Measurements from ENCODE around the gene NUTF2. TPM values are rescaled to one million over a fixed set of nuclear protein-coding genes. Genes with fewer than 3 reads are reported as not detected.

NUTF2 gene
- total and polyA plus RNA-seq, 2 of the 8 experiments (the other 6 are each of a cell fraction or from before 2014, with no cell fraction given), result 219 to 377 TPM

GRCh38 chr16:67841816-67842508, 4.8 kb upstream of the NUTF2 start, which contains the start of gene THAP11 (continued):
- TF ChIP-seq CHD1 (IDR thresholded peaks at IDR 0.05; ENCODE audit: low read depth, low read length) (no peak), CBX5 (IDR thresholded peaks at IDR 0.05; ENCODE audit: low read depth, low read length) (no peak), SP2 (IDR thresholded peaks at IDR 0.05; ENCODE audit: low read length) (no peak), PHF8 (conservative IDR thresholded peaks at IDR 0.05; ENCODE audit: low read depth, low read length) (peak; percentile 63; the same call in 1 of the 2 replicates), TAF1 (IDR thresholded peaks at IDR 0.05; ENCODE audit: low read depth, low read length) (peak; percentile 91), RXRA (IDR thresholded peaks at IDR 0.05; ENCODE audit: insufficient read depth, low read depth, low read length) (no peak), KDM5A (IDR thresholded peaks at IDR 0.05; ENCODE audit: low read length) (no peak), POU5F1 (IDR thresholded peaks at IDR 0.05; ENCODE audit: low read depth, low read length) (no peak), ATF3 (IDR thresholded peaks at IDR 0.05; ENCODE audit: insufficient read depth, low read depth, low read length) (peak; percentile 78), BACH1 (IDR thresholded peaks at IDR 0.05; ENCODE audit: low read length) (no peak)
- TF ChIP-seq, protein P1, sequence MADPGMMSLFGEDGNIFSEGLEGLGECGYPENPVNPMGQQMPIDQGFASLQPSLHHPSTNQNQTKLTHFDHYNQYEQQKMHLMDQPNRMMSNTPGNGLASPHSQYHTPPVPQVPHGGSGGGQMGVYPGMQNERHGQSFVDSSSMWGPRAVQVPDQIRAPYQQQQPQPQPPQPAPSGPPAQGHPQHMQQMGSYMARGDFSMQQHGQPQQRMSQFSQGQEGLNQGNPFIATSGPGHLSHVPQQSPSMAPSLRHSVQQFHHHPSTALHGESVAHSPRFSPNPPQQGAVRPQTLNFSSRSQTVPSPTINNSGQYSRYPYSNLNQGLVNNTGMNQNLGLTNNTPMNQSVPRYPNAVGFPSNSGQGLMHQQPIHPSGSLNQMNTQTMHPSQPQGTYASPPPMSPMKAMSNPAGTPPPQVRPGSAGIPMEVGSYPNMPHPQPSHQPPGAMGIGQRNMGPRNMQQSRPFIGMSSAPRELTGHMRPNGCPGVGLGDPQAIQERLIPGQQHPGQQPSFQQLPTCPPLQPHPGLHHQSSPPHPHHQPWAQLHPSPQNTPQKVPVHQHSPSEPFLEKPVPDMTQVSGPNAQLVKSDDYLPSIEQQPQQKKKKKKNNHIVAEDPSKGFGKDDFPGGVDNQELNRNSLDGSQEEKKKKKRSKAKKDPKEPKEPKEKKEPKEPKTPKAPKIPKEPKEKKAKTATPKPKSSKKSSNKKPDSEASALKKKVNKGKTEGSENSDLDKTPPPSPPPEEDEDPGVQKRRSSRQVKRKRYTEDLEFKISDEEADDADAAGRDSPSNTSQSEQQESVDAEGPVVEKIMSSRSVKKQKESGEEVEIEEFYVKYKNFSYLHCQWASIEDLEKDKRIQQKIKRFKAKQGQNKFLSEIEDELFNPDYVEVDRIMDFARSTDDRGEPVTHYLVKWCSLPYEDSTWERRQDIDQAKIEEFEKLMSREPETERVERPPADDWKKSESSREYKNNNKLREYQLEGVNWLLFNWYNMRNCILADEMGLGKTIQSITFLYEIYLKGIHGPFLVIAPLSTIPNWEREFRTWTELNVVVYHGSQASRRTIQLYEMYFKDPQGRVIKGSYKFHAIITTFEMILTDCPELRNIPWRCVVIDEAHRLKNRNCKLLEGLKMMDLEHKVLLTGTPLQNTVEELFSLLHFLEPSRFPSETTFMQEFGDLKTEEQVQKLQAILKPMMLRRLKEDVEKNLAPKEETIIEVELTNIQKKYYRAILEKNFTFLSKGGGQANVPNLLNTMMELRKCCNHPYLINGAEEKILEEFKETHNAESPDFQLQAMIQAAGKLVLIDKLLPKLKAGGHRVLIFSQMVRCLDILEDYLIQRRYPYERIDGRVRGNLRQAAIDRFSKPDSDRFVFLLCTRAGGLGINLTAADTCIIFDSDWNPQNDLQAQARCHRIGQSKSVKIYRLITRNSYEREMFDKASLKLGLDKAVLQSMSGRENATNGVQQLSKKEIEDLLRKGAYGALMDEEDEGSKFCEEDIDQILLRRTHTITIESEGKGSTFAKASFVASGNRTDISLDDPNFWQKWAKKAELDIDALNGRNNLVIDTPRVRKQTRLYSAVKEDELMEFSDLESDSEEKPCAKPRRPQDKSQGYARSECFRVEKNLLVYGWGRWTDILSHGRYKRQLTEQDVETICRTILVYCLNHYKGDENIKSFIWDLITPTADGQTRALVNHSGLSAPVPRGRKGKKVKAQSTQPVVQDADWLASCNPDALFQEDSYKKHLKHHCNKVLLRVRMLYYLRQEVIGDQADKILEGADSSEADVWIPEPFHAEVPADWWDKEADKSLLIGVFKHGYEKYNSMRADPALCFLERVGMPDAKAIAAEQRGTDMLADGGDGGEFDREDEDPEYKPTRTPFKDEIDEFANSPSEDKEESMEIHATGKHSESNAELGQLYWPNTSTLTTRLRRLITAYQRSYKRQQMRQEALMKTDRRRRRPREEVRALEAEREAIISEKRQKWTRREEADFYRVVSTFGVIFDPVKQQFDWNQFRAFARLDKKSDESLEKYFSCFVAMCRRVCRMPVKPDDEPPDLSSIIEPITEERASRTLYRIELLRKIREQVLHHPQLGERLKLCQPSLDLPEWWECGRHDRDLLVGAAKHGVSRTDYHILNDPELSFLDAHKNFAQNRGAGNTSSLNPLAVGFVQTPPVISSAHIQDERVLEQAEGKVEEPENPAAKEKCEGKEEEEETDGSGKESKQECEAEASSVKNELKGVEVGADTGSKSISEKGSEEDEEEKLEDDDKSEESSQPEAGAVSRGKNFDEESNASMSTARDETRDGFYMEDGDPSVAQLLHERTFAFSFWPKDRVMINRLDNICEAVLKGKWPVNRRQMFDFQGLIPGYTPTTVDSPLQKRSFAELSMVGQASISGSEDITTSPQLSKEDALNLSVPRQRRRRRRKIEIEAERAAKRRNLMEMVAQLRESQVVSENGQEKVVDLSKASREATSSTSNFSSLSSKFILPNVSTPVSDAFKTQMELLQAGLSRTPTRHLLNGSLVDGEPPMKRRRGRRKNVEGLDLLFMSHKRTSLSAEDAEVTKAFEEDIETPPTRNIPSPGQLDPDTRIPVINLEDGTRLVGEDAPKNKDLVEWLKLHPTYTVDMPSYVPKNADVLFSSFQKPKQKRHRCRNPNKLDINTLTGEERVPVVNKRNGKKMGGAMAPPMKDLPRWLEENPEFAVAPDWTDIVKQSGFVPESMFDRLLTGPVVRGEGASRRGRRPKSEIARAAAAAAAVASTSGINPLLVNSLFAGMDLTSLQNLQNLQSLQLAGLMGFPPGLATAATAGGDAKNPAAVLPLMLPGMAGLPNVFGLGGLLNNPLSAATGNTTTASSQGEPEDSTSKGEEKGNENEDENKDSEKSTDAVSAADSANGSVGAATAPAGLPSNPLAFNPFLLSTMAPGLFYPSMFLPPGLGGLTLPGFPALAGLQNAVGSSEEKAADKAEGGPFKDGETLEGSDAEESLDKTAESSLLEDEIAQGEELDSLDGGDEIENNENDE (IDR thresholded peaks at IDR 0.05; ENCODE audit: insufficient replicate concordance, low read length), result no peak
